HG03571 (cell line): ENCODE measurements around the gene DDAH1.

Experiments used
- ATAC-seq: cut with Tn5 transposase; IDR thresholded peaks from one replicate; pipeline ENCODE4 v1.9.1; 2021; ENCODE audit not compliant: unreplicated experiment

Gene DDAH1

DNA sequence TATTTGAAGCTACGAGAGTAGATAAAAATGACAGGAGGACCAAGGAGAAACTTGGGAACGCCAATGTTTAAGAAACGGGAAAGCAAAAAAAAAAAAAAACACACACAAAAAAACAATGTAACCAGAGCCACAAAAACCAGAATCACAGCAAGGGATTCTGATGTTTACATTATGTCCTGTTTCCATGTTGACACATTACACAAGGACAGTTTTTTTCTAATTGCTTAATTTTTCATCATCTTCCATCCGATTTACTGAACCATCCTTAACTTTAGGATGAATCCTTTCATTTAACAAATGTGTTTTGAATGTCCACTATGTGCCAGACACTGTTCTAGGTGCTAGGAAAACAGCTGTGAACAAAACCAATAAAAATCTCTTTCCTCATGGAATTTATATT is 187.2 kb downstream of the DDAH1 start:
- ATAC-seq: no peak

DNA sequence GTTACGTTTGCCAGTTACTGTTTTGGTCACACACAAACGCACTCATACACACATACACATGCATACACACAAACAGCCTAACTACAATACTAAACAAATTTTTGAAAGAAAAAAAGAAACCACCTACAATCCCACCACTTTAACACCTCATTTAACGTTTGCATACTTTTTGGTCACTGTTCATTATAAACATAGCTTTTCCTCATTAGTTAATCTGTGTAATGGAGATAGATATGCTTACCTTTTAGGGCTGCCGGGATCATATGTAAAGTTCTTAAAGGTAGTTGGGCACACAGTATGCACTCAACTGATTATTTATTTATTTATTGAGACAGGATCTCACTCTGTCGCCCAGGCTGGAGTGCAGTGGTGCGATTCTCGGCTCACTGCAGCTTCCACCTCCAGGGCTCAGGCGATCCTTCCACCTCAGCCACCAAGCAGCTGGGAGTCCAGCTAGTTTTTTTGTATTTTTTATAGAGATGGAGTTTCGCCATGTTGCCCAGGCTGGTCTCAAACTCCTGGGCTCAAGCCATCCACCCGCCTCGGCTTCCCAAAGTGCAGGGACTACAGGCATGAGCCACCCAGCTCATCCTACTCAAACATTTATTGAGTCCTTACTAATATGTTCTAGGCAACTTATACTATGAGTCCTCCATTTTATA is 187.8 kb downstream of the DDAH1 start:
- no peak for ATAC-seq

DNA sequence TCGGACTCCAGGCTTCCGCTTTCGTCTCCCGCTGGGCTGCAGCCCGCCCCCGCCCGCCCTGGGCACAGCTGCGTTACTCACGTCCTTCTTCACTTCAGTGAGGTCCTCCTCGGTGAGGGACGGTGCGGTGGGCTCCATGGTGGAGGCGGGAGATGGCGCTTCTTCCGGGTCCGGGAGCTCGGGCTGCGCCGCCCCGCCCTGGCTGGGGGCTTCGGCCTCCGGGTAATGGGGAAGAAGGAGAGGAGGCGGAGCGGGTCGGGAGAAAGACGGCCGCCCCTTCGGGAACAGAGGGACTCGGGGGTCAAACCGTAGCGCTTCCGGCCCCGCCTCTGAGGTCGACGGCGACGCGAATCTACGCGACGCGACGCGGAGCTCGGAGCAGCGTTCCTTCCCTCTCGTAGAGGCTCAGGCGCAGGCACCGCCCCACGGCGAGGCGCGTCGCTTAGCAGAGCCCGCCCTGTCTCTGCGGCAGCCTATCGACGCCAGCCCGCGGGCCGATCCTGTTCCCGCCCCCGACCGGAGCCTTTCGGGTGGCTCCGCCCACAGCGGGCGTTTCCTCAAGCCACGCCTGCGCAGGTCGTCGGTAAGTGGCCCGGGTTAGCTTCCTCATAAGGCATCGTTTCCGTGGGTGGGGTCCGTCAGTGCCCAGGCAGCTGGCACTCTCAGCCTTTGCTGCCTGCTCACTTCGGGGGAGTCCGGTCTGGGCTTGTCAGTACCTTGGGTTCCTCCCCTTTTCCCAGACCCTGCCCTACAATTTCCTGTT is 188.6 kb downstream of the DDAH1 start, which contains the start of gene BCL10:
Gene BCL10 (minus strand): TSS at position 418 of the 763 bp plus-strand sequence. CDS start 280 bp downstream, at position 138.
- peak; percentile 97 for ATAC-seq

DNA sequence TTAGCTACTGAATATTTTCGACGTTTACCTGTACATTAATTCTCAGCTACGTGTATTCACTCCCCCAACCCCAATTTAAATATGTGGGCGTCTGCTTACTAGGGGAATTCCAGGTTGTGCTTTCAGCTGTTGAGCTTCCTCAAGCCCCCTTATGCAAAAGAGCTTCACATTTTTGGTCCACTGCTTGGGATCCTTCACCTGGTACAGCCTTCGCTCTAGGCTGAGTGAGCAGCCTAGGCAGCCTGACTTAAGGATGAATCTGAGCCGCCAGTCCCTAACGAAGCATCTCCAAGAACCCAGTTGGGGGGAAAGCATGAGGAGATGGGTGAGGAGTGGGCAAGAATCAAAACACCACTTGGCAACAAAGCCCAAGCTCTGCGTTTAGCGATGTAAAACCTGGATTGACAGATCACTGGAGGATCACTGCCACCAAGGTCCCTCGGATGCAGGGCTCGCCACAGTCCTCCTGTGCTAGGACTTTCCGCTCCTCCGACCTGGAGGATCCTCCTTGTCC is 189.2 kb downstream of the DDAH1 start:
- ATAC-seq: no peak

DNA sequence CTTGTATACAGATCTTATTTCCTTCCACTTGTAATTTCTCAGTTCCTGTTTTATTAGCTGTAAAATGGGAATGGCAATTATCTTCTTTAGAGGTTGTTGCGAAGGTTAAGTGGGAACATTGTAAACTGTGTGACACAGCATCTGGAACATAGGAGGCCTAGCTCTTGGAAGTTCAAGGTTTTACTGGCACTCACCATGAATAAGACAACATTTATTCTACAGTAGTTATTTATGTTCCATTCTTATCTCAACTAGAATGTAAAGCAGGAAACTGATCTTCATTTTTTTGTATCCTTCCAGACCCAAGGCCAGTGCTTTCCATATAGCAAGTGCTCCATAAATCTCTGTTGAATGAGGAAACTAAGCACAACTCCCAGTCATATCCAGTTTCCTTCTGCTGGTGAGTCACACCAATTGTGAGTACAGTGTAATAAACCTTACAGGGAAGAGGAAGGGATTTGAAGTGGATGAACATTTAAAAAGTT is 189.9 kb downstream of the DDAH1 start:
- ATAC-seq: no peak

DNA sequence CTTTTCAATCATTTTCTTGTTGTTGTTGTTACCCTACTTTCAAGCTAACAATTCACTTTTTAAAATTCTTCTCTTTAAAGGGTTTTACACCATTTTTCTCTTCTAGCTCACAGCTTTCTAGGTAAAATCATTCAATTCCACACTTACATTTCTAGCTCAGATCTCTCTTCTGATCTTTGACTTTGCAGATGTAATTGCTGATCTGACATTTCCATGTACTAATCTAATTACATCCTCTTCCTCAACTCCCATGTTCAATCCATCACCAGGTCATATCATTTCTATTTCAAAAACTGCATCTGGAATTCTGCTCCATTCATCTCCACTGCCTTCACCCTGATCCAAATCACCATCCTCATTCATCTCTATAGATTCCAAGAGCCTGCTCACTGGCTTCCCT is 191.6 kb downstream of the DDAH1 start:
- no peak for ATAC-seq

DNA sequence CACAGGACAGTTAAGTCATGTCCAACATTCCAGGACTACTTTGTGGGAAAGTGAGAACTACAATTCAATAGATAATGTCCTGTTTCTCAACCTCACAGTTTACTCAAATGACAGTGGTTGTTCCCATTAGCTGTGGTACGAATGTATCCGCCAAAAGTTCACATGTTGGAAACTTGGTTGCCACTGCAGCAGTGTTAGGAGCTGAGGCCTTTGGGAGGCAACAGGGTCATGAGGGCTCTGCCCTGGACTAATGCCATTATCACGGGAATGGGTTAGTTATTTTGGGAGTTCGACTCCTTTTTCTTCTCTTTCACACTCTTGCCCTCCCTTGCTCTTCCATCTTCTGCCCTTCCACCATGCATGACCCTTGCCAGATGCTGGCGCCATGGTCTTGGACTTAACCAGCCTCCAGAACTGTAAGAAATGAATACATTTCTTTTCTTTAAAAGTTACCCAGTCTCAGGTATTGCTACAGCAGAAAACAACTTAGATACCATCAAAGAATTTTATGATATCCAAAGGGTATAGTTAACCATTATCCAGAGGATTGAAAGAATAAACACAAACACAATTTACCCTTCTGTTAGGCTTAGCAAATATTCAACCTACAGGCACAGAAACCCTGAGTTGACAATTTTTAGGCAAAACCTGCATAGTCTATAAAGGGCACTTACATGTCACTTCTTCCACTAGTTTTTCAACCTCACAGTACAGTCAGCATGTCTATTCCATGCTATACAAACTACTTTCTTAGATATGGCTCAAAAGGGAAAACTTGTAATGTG is 196.0 kb downstream of the DDAH1 start:
- no peak for ATAC-seq
